Body of pancreas (tissue), 4 donors: ENCODE data around the gene SLC7A4.

ENCODE experiments used
- POLR2A ChIP-seq, 3 donors: fragments of 450-650 bp; IDR thresholded peaks; one replicate each; pipeline ENCODE4 v1.6.1; 2016; ENCODE audit warnings: antibody characterized with exemption in 3 of 3, mild to moderate bottlenecking in 2 of 3
- TF ChIP-seq, protein P1 (sequence below), 7 experiments: fragments of 450-650 bp in 4 of 7; fragments of 200-600 bp in 3 of 7; sonication (generic) in 3 of 7; IDR thresholded peaks; one replicate each; pipeline ENCODE4 v1.5.1; 2016 to 2019; ENCODE audit warnings: antibody characterized with exemption in 7 of 7

DNA sequence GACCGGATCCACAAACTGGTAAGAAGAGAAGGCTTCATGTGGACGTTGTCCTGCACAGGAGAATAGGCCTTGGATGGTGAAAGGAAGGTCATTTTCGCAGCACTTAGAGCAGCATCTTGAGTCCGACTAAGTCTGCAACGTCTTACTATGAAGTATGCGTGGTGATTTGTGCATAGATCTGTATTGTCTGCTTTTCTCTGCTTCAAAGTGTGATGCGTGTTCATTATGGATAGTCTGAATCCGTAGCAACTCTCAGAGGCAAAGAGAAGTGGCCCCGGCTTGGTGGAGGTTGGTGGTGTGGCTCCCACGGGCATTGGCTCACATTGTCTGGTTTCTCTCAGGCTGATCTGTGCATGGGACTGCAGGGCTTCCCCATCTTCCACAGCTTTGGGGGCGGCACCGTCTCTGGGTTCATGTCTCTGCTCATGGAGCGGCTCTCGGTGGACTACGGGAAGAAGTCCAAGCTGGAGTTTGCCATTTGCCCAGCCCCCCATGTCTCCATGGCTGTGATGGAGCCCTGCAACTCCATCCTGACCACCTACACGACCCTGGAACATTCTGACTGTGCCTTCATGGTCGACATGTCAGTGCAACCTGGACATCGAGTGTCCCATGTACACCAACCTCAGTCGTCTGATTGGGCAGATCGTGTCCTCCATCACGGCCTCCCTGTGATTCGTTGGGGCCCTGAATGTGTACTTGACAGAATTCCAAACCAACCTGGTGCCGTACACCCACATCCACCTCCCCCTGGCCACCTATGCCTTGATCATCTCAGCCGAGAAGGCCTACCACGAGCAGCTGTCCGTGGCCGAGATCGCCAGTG is 34.9 kb upstream of the SLC7A4 start:
- TF ChIP-seq, protein P1, sequence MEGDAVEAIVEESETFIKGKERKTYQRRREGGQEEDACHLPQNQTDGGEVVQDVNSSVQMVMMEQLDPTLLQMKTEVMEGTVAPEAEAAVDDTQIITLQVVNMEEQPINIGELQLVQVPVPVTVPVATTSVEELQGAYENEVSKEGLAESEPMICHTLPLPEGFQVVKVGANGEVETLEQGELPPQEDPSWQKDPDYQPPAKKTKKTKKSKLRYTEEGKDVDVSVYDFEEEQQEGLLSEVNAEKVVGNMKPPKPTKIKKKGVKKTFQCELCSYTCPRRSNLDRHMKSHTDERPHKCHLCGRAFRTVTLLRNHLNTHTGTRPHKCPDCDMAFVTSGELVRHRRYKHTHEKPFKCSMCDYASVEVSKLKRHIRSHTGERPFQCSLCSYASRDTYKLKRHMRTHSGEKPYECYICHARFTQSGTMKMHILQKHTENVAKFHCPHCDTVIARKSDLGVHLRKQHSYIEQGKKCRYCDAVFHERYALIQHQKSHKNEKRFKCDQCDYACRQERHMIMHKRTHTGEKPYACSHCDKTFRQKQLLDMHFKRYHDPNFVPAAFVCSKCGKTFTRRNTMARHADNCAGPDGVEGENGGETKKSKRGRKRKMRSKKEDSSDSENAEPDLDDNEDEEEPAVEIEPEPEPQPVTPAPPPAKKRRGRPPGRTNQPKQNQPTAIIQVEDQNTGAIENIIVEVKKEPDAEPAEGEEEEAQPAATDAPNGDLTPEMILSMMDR (IDR thresholded peaks at IDR 0.05): no peak
- TF ChIP-seq POLR2A (IDR thresholded peaks at IDR 0.05): no peak
